G401.6 (cell line): ENCODE measurements around the gene PKP3.
"Not testable (repeated sequence)": the region's sequence is repeated elsewhere in the genome, so short reads cannot be mapped to it uniquely, and the experiment has no call there.

Source experiments
- FAIRE-seq: peaks from 2 replicates; lab custom pipeline; 2012; peaks lifted over from hg19 to GRCh38; lab: Jason Lieb, UNC

The PKP3 gene

GRCh38 chr11:396511-396947, 2.5 kb downstream of the PKP3 start:
- no peak for FAIRE-seq

- no peak for FAIRE-seq
Measured at GRCh38 chr11:396948-397548, 3.0 kb downstream of the PKP3 start.

- no peak for FAIRE-seq
Measured at GRCh38 chr11:398826-399225, 4.8 kb downstream of the PKP3 start.

GRCh38 chr11:399731-400211, 5.8 kb downstream of the PKP3 start:
- FAIRE-seq: no peak

- FAIRE-seq: no peak
Measured at GRCh38 chr11:400241-400689, 6.3 kb downstream of the PKP3 start.

GRCh38 chr11:401196-401595, 7.2 kb downstream of the PKP3 start:
- FAIRE-seq: not testable (repeated sequence)

GRCh38 chr11:403021-403760, 9.2 kb downstream of the PKP3 start:
- no peak for FAIRE-seq

GRCh38 chr11:403761-404431, 9.9 kb downstream of the PKP3 start:
- FAIRE-seq: no peak

GRCh38 chr11:404551-405264, 10.7 kb downstream of the PKP3 start:
- no peak for FAIRE-seq

- FAIRE-seq: no peak
Measured at GRCh38 chr11:405323-405953, 11.4 kb downstream of the PKP3 start.

GRCh38 chr11:405954-406795, 12.2 kb downstream of the PKP3 start:
- FAIRE-seq: no peak

GRCh38 chr11:406796-407650, 13.0 kb downstream of the PKP3 start:
- FAIRE-seq: no peak

GRCh38 chr11:407651-408123, 13.7 kb downstream of the PKP3 start:
- FAIRE-seq: no peak

- no peak for FAIRE-seq
Measured at GRCh38 chr11:408154-409007, 14.4 kb downstream of the PKP3 start.

- no peak for FAIRE-seq
Measured at GRCh38 chr11:409008-409599, 15.1 kb downstream of the PKP3 start.

- no peak for FAIRE-seq
Measured at GRCh38 chr11:409600-410483, 15.8 kb downstream of the PKP3 start.

- not testable (repeated sequence) for FAIRE-seq
Measured at GRCh38 chr11:410711-411110, 16.7 kb downstream of the PKP3 start.

- FAIRE-seq: not testable (repeated sequence)
Measured at GRCh38 chr11:411520-411919, 17.5 kb downstream of the PKP3 start.
